HG03520 (cell line): ENCODE data around the gene CEP152.
"Not testable (repeated sequence)": the region's sequence is repeated elsewhere in the genome, so short reads cannot be mapped to it uniquely, and the experiment has no call there.

ENCODE experiments used
- ATAC-seq: cut with Tn5 transposase; IDR thresholded peaks from one replicate; pipeline ENCODE4 v1.9.1; 2021; ENCODE audit warnings: mild to moderate bottlenecking, moderate library complexity; ENCODE audit not compliant: unreplicated experiment

The CEP152 gene

DNA sequence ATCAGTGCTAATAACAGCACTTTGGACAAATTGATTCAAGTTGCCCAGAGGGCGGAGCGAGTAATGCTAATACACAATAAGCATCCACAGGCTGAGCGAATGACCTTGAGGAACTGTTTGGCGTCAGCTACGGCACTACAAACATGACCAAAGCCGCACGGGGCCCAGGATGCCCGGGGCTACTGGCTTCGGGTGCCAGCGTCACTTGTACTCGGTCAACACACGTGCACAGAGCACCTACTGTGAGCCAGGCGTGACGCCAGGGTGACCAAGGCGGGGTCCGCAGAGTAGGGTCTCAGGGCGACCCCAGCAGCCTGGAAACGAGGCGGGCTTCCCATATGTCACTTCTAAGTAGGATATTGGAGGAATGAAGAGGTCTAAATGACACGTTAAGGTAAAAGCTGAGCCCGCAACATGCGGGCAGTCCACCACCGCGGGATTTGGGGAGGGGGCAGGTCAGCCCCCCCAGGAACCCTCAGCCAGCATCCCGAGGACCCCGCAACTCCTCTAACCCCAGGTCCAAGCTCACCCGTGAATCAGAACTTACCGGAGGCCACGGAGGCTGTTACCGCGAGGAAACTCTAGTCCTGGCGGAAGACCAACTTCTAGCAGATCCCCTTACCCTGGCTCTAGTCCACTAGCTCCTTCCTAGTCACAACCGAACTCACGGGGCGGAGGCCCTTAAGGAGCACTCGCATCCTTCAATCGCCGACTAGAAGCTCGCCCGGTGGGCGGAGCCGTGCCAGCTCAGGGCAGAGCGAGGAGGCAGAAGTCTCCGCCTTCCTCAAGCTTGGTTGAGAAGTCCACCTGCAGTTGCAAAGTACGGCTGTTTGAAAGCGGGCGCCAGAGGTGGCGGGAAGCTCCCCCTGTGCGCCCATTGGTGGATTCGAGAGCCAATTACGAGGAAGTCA lies at the start of gene CEP152:
CEP152 (minus strand) TSS at position 656 of the 911 bp plus-strand sequence. CDS start 5,420 bp downstream, outside the sequence.
- ATAC-seq, result peak; percentile 95

- no peak for ATAC-seq
Measured at GRCh38 chr15:48859426-48859825, 48.6 kb upstream of the CEP152 start.

DNA sequence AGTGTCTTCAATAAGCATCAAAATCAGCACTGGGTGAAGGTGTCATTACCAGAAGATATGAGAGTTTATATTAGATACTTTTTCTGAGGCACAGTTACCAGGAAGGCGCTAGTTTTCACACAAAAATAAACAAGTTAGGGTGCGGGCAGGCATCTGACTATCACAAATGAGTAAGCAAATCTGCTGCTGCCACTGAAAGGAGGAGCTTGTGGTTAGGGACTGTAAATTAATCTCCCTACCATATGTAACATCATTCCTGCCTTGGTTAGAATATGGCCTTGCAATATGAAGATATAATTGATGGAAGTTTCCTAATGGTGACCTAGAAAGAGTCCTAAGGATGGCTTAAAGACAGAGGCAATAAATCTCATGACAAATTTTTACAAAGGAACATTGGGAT lies 47.5 kb upstream of the CEP152 start:
- no peak for ATAC-seq

- no peak for ATAC-seq
Measured at GRCh38 chr15:48856942-48857341, 46.1 kb upstream of the CEP152 start.

- ATAC-seq, result no peak
Measured at GRCh38 chr15:48855501-48856440, 44.9 kb upstream of the CEP152 start.

DNA sequence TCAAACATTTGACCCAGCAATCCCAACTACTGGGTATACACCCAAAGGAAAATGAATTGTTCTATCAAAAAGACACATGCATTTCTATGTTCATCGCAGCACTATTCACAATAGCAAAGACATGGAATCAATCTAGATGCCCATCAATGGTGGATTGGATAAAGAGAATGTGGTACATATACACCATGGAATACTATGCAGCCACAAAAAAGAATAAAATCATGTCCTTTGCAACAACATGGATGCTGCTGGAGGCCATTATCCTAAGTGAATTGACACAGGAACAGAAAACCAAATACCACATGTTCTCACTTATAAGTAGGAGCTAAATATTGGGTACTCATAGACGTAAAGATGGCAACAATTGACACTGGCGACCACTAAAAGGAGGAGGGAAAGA lies 43.6 kb upstream of the CEP152 start:
- ATAC-seq, result not testable (repeated sequence)

- no peak for ATAC-seq
Measured at GRCh38 chr15:48851956-48852355, 41.1 kb upstream of the CEP152 start.

DNA sequence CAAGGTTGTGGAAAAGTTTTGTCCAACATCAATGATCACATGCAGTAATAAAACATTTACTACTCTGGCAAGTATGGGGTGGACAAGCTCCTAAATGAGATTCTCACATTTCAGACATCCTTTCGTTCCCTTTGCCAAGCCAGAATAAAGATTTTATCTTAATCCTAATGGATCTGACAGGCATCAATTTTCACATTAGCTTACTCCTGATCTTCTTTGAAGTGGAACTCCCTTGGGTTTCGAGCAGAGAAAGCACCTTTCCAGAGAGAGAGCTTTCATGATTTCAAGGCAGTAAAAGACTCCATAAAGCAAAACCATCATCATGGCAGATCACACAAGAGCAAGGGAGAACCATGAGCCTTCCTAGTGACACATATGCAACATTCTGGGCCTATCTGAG lies 39.8 kb upstream of the CEP152 start:
- ATAC-seq, result no peak

- no peak for ATAC-seq
Measured at GRCh38 chr15:48845123-48845522, 34.3 kb upstream of the CEP152 start.

DNA sequence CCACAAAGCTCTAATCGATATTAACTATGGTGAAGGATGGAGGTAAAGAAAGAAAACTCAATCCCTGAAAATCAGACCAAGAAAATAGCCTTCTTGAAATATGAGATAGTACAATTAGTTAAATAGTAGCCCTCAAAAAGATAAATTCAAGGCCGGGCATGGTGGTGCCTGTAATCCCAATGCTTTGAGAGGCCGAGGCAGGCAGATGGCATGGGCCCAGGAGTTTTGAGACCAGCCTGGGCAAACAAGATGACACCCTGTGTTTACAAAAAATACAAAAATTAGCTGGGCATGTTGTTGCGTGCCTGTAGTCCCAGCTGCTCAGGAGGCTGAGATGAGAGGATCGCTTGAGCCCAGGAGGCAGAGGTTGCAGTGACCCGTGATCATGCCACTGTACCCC lies 31.6 kb upstream of the CEP152 start:
- no peak for ATAC-seq

DNA sequence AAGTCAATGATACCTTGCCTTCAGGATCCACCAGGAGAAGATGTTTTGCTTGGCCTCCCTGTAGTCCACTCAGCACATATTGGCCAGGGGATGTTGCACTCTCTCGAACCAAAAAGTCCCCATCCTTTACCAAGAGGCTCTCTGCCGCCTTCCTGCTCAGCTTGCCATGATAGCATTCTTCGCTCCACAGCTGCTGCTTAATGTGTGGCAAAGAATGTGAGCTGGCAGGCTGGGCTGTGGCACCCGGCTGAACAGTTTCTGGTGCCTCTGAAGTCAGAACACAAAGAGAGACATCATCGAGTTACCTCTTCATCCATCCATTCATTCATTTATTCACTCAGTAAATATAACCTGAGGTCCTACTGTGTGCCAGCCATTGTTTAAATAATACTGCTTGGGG lies 23.9 kb upstream of the CEP152 start:
- ATAC-seq, result no peak

GRCh38 chr15:48833526-48834239 lies 22.8 kb upstream of the CEP152 start:
- no peak for ATAC-seq

DNA sequence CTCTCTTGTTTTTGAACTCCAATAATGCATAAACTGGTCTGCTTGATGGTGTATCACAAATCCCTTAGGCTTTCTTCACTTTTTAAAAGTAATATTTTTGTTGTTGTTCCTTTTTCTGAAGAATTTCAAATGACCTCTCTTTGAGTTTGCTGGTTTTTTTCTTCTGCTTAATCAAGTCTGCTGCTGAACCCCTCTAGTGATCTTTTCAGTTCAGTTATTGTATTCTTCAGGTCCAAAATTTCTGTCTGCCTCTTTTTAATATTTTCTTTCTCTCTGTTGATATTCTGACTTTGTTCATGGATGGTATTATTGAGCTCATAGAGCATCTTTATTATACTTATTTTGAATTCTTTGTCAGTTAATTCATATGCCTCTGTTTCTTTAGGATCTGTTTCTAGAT lies 21.8 kb upstream of the CEP152 start:
- no peak for ATAC-seq

GRCh38 chr15:48828906-48829305 lies 18.0 kb upstream of the CEP152 start:
- no peak for ATAC-seq

- ATAC-seq, result no peak
Measured at GRCh38 chr15:48828471-48828870, 17.6 kb upstream of the CEP152 start.

DNA sequence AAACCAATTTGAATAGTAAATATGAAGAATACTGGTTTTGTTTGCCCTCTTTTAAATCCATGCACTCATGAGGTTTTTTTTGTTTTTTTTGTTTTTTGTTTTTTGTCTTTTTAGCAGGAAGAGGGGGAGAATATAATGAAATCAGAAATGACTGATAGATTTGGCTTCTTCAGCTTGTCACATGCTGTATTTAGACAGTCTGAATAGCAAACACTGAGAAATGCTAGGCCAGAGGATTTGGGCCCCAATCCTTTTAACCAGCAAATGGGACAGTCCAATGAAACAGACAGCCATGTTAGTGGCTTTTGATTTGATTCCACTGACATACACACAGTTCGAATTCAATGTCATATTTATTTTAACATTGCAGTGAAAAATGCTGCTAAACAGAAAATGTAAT lies 14.2 kb upstream of the CEP152 start:
- no peak for ATAC-seq

DNA sequence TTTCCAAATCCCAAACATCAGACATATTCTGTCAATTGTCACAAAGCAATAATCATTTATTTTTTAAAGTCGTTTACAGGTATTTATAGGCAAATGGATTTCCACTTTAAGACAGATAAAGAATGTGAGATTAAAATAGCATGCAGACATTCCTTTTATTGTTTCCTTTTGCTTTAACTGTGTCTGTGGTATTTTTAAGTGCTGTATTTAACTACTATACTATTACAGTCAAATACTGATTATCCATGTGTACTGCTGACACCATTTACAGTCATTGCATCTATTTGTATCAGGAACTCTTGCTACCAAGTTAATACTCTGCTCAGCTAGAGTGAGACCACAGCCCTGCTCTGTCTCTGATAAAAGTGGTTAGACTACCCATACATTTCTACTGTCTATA lies 12.8 kb upstream of the CEP152 start:
- ATAC-seq, result no peak

GRCh38 chr15:48823237-48823636 lies 12.4 kb upstream of the CEP152 start:
- no peak for ATAC-seq

GRCh38 chr15:48814286-48814685 lies 3.4 kb upstream of the CEP152 start:
- ATAC-seq, result no peak

DNA sequence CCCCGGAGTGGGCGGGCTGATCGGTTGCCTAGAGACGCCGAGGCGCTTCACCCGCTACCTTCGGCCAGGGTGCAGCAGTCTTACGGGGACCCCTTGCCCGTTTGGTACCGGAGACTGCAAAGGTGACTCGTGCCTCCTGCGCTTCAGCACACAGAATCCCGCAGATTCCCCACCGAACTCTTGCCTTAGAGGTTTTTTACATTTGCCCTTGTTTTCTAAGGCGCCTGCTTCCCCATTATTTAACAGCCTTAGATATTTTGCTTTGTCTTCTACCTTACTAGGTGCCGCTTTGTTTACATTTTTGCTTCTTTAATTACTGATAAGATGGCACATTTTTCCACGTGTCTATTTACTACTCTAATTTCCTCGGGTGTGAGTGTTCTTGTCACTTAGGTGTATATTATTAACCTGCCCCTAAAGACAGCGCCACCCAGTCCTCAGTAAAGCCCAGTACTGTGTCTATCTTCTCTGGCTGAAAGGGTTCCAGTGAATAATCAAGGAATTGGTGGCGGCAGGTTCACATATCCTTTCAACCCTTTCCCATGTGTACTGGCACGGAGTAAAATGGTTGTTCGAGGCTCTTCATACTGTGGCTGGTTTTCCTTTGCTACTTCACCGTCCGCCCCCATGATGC lies 573 bp upstream of the CEP152 start:
- no peak for ATAC-seq

DNA sequence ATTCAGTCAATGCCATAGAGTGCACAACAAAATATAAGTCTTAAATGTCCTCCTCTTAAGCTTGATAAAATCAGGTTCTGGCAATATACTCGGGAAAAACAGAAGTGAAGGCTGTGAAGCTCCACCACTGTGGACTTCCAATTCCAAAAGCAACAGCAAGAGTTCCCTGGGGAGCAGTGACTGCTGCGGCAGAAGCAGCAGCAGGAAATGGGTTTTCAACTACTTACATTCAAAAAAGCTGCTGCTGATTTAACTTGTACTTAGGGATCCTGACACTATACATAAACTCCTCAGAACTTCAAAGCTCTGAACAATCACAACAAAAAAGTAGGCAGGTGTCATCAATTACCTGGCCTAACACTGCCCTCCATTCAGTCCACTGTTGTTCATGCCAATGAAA lies 4.7 kb downstream of the CEP152 start:
- ATAC-seq, result no peak
